Neural cell (in vitro differentiated cells): ENCODE data around the gene HELZ.

ENCODE experiments used
- CTCF ChIP-seq: fragments of 450-650 bp; IDR thresholded peaks from 2 replicates; pipeline ENCODE4 v1.5.1; 2014; ENCODE audit warnings: antibody characterized with exemption, mild to moderate bottlenecking, moderate library complexity; ENCODE audit not compliant: poor library complexity, severe bottlenecking
- EP300 ChIP-seq: fragments of 450-650 bp; conservative IDR thresholded peaks from 2 replicates; pipeline ENCODE4 v1.6.1; 2014; ENCODE audit warnings: antibody characterized with exemption, mild to moderate bottlenecking, moderate library complexity; ENCODE audit not compliant: poor library complexity, severe bottlenecking
- EZH2 ChIP-seq: fragments of 200-600, 300-800 bp; shearing (Covaris generic), sonication (generic); IDR thresholded peaks from 2 replicates; pipeline ENCODE4 v1.6.1; 2014; ENCODE audit warnings: antibody characterized with exemption, low read length, borderline replicate concordance, mild to moderate bottlenecking; ENCODE audit not compliant: insufficient read depth, poor library complexity, severe bottlenecking
- MXI1 ChIP-seq: fragments of 450-650 bp; conservative IDR thresholded peaks from 2 replicates; pipeline ENCODE4 v1.6.1; 2014; ENCODE audit warnings: antibody characterized with exemption, mild to moderate bottlenecking; ENCODE audit not compliant: poor library complexity, severe bottlenecking
- POLR2AphosphoS5 ChIP-seq: IDR thresholded peaks from 2 replicates; pipeline ENCODE4 v1.6.1; 2012
- RAD21 ChIP-seq: fragments of 450-650 bp; conservative IDR thresholded peaks from 2 replicates; pipeline ENCODE4 v1.6.1; 2014; ENCODE audit warnings: antibody characterized with exemption, mild to moderate bottlenecking, moderate library complexity
- REST ChIP-seq: IDR thresholded peaks from 2 replicates; pipeline ENCODE4 v1.6.1; 2012; ENCODE audit warnings: borderline replicate concordance
- SMC3 ChIP-seq: fragments of 450-650 bp; conservative IDR thresholded peaks from 2 replicates; pipeline ENCODE4 v1.6.1; 2014; ENCODE audit warnings: antibody characterized with exemption, mild to moderate bottlenecking, moderate library complexity; ENCODE audit not compliant: poor library complexity
- TAF1 ChIP-seq: IDR thresholded peaks from 2 replicates; pipeline ENCODE4 v1.6.1; 2012; ENCODE audit warnings: low read depth

- no peak for TF ChIP-seq CTCF
- TF ChIP-seq EP300, result no peak
- no peak for TF ChIP-seq POLR2AphosphoS5
- no peak for TF ChIP-seq REST
- no peak for TF ChIP-seq EZH2
- TF ChIP-seq SMC3, result no peak
- TF ChIP-seq TAF1, result no peak
- TF ChIP-seq RAD21, result no peak
- no peak for TF ChIP-seq MXI1
These were observed 6.0 kb downstream of the HELZ start for GRCh38 chr17:67238991-67239390.
